Ishikawa (cell line): ENCODE measurements around the gene ZSWIM4.

Experiments used
- EP300 ChIP-seq: IDR thresholded peaks from 2 replicates; pipeline ENCODE4 v1.6.1; 2012; ENCODE audit warnings: borderline replicate concordance
- MAX ChIP-seq: IDR thresholded peaks from 2 replicates; pipeline ENCODE4 v1.6.1; 2012
- RAD21 ChIP-seq: IDR thresholded peaks from 2 replicates; pipeline ENCODE4 v1.6.1; 2012; ENCODE audit warnings: low read depth
- TCF12 ChIP-seq: IDR thresholded peaks from 2 replicates; pipeline ENCODE4 v1.6.1; 2012; ENCODE audit warnings: low read depth

GRCh38 chr19:13848798-13849676, 53.8 kb downstream of the ZSWIM4 start:
- TF ChIP-seq EP300 (no peak), TCF12 (no peak), MAX (no peak), RAD21 (no peak)
